Left ventricle myocardium inferior (tissue), 1 donor: Measurements from ENCODE around the gene SF3B5. TPM values are rescaled to one million over a fixed set of nuclear protein-coding genes. Genes with fewer than 3 reads are reported as not detected.
A peak's percentile ranks its signal among the peaks of the same experiment; 100 is the strongest.

Experiments
- DNase-seq: peaks from one replicate; pipeline ENCODE4 v3.0.0-alpha.2; 2020
- H3K27ac ChIP-seq: fragments of 200-600 bp; replicated peaks from 2 replicates; pipeline ENCODE4 v1.8.0; 2021
- H3K27me3 ChIP-seq: fragments of 200-600 bp; 2 replicates; pipeline ENCODE4 v1.8.0; 2021; ENCODE audit warnings: low read depth
- H3K36me3 ChIP-seq: fragments of 200-600 bp; 2 replicates; pipeline ENCODE4 v1.8.0; 2021
- H3K4me1 ChIP-seq: fragments of 200-600 bp; 2 replicates; pipeline ENCODE4 v1.8.0; 2021
- H3K4me3 ChIP-seq: fragments of 200-600 bp; 2 replicates; pipeline ENCODE4 v1.8.0; 2021; ENCODE audit warnings: mild to moderate bottlenecking, moderate library complexity
- H3K9me3 ChIP-seq: fragments of 200-600 bp; replicated peaks from 2 replicates; pipeline ENCODE4 v1.8.0; 2021
- intact Hi-C: fragments of 100-400 bp; cut with micrococcal nuclease; formaldehyde crosslinking; loops from one replicate; pipeline ENCODE4 v1.11.0; 2022
- total RNA-seq: library from RNA; stranded (reverse); fragmentation: NEBNext Ultra II Directional; extraction: Animal tissue kit (Norgen Biotek cat#: 25700); gene quantifications from one replicate; pipeline ENCODE4 v1.2.1, GENCODE V29; 2021
- TF ChIP-seq, protein P1 (sequence below): fragments of 200-600 bp; IDR thresholded peaks from 2 replicates; pipeline ENCODE4 v1.8.0; 2021; ENCODE audit warnings: antibody characterized with exemption, mild to moderate bottlenecking, borderline replicate concordance
- donor health status: DM: no; HTN: yes; CAD: no; lungs with severe emphysema.

The SF3B5 gene
- total RNA-seq, 1 donor from 2014 or later = 131 TPM

DNA sequence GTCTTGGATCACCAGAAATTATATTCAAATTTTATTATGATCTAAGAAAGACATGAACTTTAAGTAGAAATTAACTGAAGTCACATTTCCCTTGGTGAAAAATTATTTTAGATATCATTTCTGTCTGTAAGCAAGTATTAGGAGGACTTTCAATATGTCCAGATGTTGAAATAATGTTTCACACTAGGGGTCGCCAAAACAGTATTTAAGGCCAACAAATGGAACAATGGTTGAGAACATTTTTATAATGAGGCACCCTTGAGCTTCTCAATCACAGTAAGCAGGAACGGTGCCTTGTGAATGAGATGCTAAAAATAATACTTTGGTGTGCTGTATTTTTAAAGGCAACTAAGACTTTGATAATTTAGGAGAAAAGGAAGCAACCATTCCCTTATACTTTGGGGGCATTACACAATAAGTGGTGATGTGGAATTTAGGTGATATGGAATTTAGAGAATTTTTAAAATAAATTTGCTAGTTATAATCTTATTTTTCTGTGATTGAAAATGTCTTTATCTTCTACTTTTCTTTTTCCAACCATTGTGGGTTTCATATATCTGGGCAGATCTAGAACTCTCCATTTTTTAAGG is 9.6 kb upstream of the SF3B5 start:
- no peak for DNase-seq
- TF ChIP-seq, protein P1, sequence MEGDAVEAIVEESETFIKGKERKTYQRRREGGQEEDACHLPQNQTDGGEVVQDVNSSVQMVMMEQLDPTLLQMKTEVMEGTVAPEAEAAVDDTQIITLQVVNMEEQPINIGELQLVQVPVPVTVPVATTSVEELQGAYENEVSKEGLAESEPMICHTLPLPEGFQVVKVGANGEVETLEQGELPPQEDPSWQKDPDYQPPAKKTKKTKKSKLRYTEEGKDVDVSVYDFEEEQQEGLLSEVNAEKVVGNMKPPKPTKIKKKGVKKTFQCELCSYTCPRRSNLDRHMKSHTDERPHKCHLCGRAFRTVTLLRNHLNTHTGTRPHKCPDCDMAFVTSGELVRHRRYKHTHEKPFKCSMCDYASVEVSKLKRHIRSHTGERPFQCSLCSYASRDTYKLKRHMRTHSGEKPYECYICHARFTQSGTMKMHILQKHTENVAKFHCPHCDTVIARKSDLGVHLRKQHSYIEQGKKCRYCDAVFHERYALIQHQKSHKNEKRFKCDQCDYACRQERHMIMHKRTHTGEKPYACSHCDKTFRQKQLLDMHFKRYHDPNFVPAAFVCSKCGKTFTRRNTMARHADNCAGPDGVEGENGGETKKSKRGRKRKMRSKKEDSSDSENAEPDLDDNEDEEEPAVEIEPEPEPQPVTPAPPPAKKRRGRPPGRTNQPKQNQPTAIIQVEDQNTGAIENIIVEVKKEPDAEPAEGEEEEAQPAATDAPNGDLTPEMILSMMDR = peak; percentile 76
- intact Hi-C loops = loop anchor here (5.0 to 10.0 kb wide), 2 partner anchors 180 to 377 kb away; partner anchors contain the start of gene UTRN
- no peak overlapping the region for H3K4me3 ChIP-seq
- H3K27me3 ChIP-seq = no peaks in the 10 kb centered on the region
- H3K36me3 ChIP-seq = no peaks in the 10 kb centered on the region
- no peaks in the 10 kb centered on the region for H3K4me1 ChIP-seq
- no peaks in the 10 kb centered on the region for H3K9me3 ChIP-seq
- H3K27ac ChIP-seq = no peak overlapping the region

GRCh38 chr6:144104488-144104887 is 9.1 kb upstream of the SF3B5 start:
- Histone ChIP-seq H3K4me1 (no peaks in the 10 kb centered on the region), H3K9me3 (no peaks in the 10 kb centered on the region), H3K36me3 (no peaks in the 10 kb centered on the region), H3K4me3 (no peak overlapping the region), H3K27me3 (no peaks in the 10 kb centered on the region), H3K27ac (no peak overlapping the region)
- TF ChIP-seq, protein P1 = no peak
- no peak for DNase-seq
- intact Hi-C loops = loop anchor here (10.0 kb wide), 1 partner anchor 180 kb away; the partner anchor contains the start of gene UTRN

- no peak for DNase-seq
- Histone ChIP-seq H3K4me1 (no peaks in the 10 kb centered on the region), H3K27ac (no peak overlapping the region), H3K4me3 (no peak overlapping the region), H3K36me3 (no peaks in the 10 kb centered on the region), H3K27me3 (no peaks in the 10 kb centered on the region), H3K9me3 (no peaks in the 10 kb centered on the region)
- intact Hi-C loops = loop anchor here (2.0 to 10.0 kb wide), 2 partner anchors 56 to 182 kb away; partner anchors contain the start of gene UTRN
- TF ChIP-seq, protein P1 = no peak
These were observed 7.7 kb upstream of the SF3B5 start for GRCh38 chr6:144103026-144103563.

DNA sequence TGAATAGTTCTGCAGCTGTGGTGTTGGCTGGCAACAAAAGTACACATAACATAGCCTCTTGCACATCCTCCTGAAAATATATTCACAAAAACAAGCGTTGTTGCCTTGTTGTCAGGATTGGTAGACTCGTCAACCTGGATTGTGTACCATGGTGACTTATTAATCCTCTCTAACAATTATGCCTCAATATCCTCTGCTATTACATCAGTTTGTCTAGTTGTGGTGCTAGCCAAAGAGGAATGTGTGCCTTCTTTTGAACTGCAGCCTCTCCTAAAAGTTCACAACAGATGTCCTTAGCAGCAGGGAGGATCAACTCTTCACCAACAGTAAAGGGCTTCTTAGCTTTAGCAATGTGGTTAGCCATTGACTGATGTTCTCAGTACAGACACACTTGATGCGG is 3.6 kb upstream of the SF3B5 start:
- intact Hi-C loops = no loop called here
- H3K36me3 ChIP-seq = no peaks in the 10 kb centered on the region
- H3K4me3 ChIP-seq = no peak overlapping the region
- peaks cover 19% of the 10 kb centered on the region for H3K4me1 ChIP-seq
- no peak overlapping the region for H3K27ac ChIP-seq
- H3K9me3 ChIP-seq = no peaks in the 10 kb centered on the region
- H3K27me3 ChIP-seq = no peaks in the 10 kb centered on the region
- no peak for DNase-seq
- TF ChIP-seq, protein P1 = no peak

- TF ChIP-seq, protein P1 = no peak
- intact Hi-C loops = no loop called here
These were observed 641 bp downstream of the SF3B5 start for GRCh38 chr6:144094731-144095133.

More at GRCh38 chr6:144094731-144095133, 641 bp downstream of the SF3B5 start:
- no peak for DNase-seq
- Histone ChIP-seq H3K27ac (peak overlapping the region; percentile 87), H3K36me3 (no peaks in the 10 kb centered on the region), H3K4me1 (peaks cover 23% of the 10 kb centered on the region), H3K27me3 (no peaks in the 10 kb centered on the region), H3K9me3 (no peaks in the 10 kb centered on the region), H3K4me3 (peak overlapping the region; percentile 91)
